ENCODE data around the gene DLG5. TPM values are rescaled to one million over a fixed set of nuclear protein-coding genes. Genes with fewer than 3 reads are reported as not detected.

The DLG5 gene
- total and polyA plus RNA-seq, 2 experiments from 2014 or later = 4.4 to 27.9 TPM

GRCh38 chr10:77820349-77820748 is 106.2 kb downstream of the DLG5 start:
- Histone ChIP-seq H3K4me2 (ENCODE audit: unreplicated experiment) (no peak overlapping the region), H3K4me3 (no peak overlapping the region), H3K9me3 (ENCODE audit: low read depth) (no peaks in the 10 kb centered on the region), H3K36me3 (ENCODE audit: low read depth) (no peaks in the 10 kb centered on the region; the same call in 1 of the 2 replicates), H3K4me1 (ENCODE audit: insufficient read depth) (no peaks in the 10 kb centered on the region), H3K27ac (no peak overlapping the region), H3F3A (ENCODE audit: insufficient read depth) (no peaks in the 10 kb centered on the region), H3K79me2 (ENCODE audit: insufficient read depth) (no peaks in the 10 kb centered on the region), H3K9ac (no peak overlapping the region), H3K9me2 (ENCODE audit: insufficient read depth) (no peaks in the 10 kb centered on the region), H3K27me3 (replicated peaks; ENCODE audit: insufficient read depth) (no peaks in the 10 kb centered on the region), H4K20me1 (ENCODE audit: insufficient read depth) (no peaks in the 10 kb centered on the region), H2AFZ (no peak overlapping the region)
- no peak for DNase-seq
- 95 to 97% methylated on average over 9 of the region's 9 CpGs for WGBS, 2 experiments (ENCODE audit: low coverage in 1 of 2, low lambda C conversion rate in 2 of 2, missing lambda C conversion rate in 2 of 2)
- TF ChIP-seq EZH2 (IDR thresholded peaks at IDR 0.05; ENCODE audit: insufficient read depth, poor library complexity, severe bottlenecking) (no peak), EZH2phosphoT487 (IDR thresholded peaks at IDR 0.05; ENCODE audit: insufficient read depth, low read depth) (no peak)
- in situ Hi-C loops (cut with MboI) = no loop called here

- in situ Hi-C loops (cut with MboI) = no loop called here
These were observed 107.1 kb downstream of the DLG5 start for GRCh38 chr10:77819210-77820112.

GRCh38 chr10:77818378-77818777 is 108.2 kb downstream of the DLG5 start:
- Histone ChIP-seq H3F3A (ENCODE audit: insufficient read depth) (no peaks in the 10 kb centered on the region), H3K27ac (no peak overlapping the region), H3K4me1 (ENCODE audit: insufficient read depth) (no peaks in the 10 kb centered on the region), H3K79me2 (ENCODE audit: insufficient read depth) (no peaks in the 10 kb centered on the region), H3K36me3 (ENCODE audit: low read depth) (no peaks in the 10 kb centered on the region; the same call in 1 of the 2 replicates), H3K27me3 (replicated peaks; ENCODE audit: insufficient read depth) (no peaks in the 10 kb centered on the region), H3K9ac (no peak overlapping the region), H3K9me3 (ENCODE audit: low read depth) (no peaks in the 10 kb centered on the region), H4K20me1 (ENCODE audit: insufficient read depth) (no peaks in the 10 kb centered on the region), H2AFZ (no peak overlapping the region), H3K4me2 (ENCODE audit: unreplicated experiment) (no peak overlapping the region), H3K9me2 (ENCODE audit: insufficient read depth) (no peaks in the 10 kb centered on the region), H3K4me3 (no peak overlapping the region)
- in situ Hi-C loops (cut with MboI) = no loop called here
- 55 to 65% methylated on average over 4 of the region's 4 CpGs for WGBS, 2 experiments (ENCODE audit: low coverage in 1 of 2, low lambda C conversion rate in 2 of 2, missing lambda C conversion rate in 2 of 2)
- TF ChIP-seq EZH2phosphoT487 (IDR thresholded peaks at IDR 0.05; ENCODE audit: insufficient read depth, low read depth) (no peak), EZH2 (IDR thresholded peaks at IDR 0.05; ENCODE audit: insufficient read depth, poor library complexity, severe bottlenecking) (no peak)
- no peak for DNase-seq

More at GRCh38 chr10:77819210-77820112, 107.1 kb downstream of the DLG5 start:
- H3K9ac ChIP-seq = no peak overlapping the region
- H3K4me1 ChIP-seq (ENCODE audit: insufficient read depth) = no peaks in the 10 kb centered on the region
- no peak overlapping the region for H2AFZ ChIP-seq
- no peaks in the 10 kb centered on the region for H3K79me2 ChIP-seq (ENCODE audit: insufficient read depth)
- no peak overlapping the region for H3K4me2 ChIP-seq (ENCODE audit: unreplicated experiment)
- DNase-seq = no peak
- 96 to 98% methylated on average over 20 of the region's 20 CpGs for WGBS, 2 experiments (ENCODE audit: low coverage in 1 of 2, low lambda C conversion rate in 2 of 2, missing lambda C conversion rate in 2 of 2)
- H4K20me1 ChIP-seq (ENCODE audit: insufficient read depth) = no peaks in the 10 kb centered on the region
- H3F3A ChIP-seq (ENCODE audit: insufficient read depth) = no peaks in the 10 kb centered on the region
- no peaks in the 10 kb centered on the region for H3K9me3 ChIP-seq (ENCODE audit: low read depth)
- no peak for TF ChIP-seq EZH2 (IDR thresholded peaks at IDR 0.05; ENCODE audit: insufficient read depth, poor library complexity, severe bottlenecking)
- no peak for TF ChIP-seq EZH2phosphoT487 (IDR thresholded peaks at IDR 0.05; ENCODE audit: insufficient read depth, low read depth)
- H3K9me2 ChIP-seq (ENCODE audit: insufficient read depth) = no peaks in the 10 kb centered on the region
- no peaks in the 10 kb centered on the region for H3K27me3 ChIP-seq (replicated peaks; ENCODE audit: insufficient read depth)
- H3K27ac ChIP-seq = no peak overlapping the region
- no peak overlapping the region for H3K4me3 ChIP-seq
- no peaks in the 10 kb centered on the region; the same call in 1 of the 2 replicates for H3K36me3 ChIP-seq (ENCODE audit: low read depth)

GRCh38 chr10:77817541-77817940 is 109.0 kb downstream of the DLG5 start:
- WGBS, 2 experiments (ENCODE audit: low coverage in 1 of 2, low lambda C conversion rate in 2 of 2, missing lambda C conversion rate in 2 of 2) = 81 to 89% methylated on average over 11 of the region's 11 CpGs
- Histone ChIP-seq H3K4me2 (ENCODE audit: unreplicated experiment) (no peak overlapping the region), H3K9ac (no peak overlapping the region), H3F3A (ENCODE audit: insufficient read depth) (no peaks in the 10 kb centered on the region), H4K20me1 (ENCODE audit: insufficient read depth) (no peaks in the 10 kb centered on the region), H3K27ac (no peak overlapping the region), H3K36me3 (ENCODE audit: low read depth) (no peaks in the 10 kb centered on the region; the same call in 1 of the 2 replicates), H3K4me3 (no peak overlapping the region), H3K27me3 (replicated peaks; ENCODE audit: insufficient read depth) (no peaks in the 10 kb centered on the region), H3K9me2 (ENCODE audit: insufficient read depth) (no peaks in the 10 kb centered on the region), H3K4me1 (ENCODE audit: insufficient read depth) (no peaks in the 10 kb centered on the region), H3K79me2 (ENCODE audit: insufficient read depth) (no peaks in the 10 kb centered on the region), H2AFZ (no peak overlapping the region), H3K9me3 (ENCODE audit: low read depth) (no peaks in the 10 kb centered on the region)
- TF ChIP-seq EZH2 (IDR thresholded peaks at IDR 0.05; ENCODE audit: insufficient read depth, poor library complexity, severe bottlenecking) (no peak), EZH2phosphoT487 (IDR thresholded peaks at IDR 0.05; ENCODE audit: insufficient read depth, low read depth) (no peak)
- in situ Hi-C loops (cut with MboI) = no loop called here
- DNase-seq = no peak
